ENCODE results near the gene PRKCQ. TPM values are rescaled to one million over a fixed set of nuclear protein-coding genes. Genes with fewer than 3 reads are reported as not detected.

PRKCQ gene
- total RNA-seq, 1 donor from 2014 or later = 3.5 TPM

DNA sequence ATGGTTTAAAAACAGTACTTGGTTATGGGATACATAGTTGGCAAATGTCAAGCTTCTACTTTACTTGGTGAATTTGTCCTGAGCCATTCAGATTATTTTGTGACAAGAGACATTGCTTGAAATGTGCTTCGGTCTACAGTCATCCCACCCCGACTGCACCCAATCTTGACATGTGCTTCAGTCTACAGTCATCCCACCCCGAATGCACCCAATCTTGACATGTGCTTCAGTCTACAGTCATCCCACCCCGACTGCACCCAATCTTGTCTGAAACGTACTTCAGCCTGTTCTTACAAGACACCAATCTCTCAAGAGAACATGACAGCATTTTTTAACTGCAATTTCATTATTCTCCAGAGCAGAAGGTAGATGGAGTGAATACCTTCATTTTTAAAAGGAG is 47.8 kb downstream of the PRKCQ start:
- no peaks in the 10 kb centered on the region for H3K9me3 ChIP-seq (ENCODE audit: low read depth)

DNA sequence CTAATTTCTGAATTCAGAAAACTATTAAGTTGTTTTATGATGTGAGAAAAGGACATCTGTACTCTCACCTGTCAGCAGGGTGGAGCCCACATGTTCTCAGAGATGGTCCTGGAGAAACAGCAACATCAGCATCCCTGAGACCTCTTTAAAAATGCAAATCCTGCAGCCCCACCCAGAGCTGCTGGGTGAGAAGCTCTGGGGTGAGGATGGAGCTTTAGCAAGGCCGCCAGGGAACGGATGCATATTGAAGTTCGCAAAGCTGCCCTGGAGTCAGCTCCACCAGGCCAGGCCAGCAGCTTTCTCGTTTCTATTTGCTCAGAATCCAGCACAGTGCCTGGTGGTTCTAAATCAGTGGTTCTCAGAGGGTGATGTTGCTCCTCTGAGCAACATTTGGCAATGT is 49.1 kb downstream of the PRKCQ start:
- peaks cover 5% of the 10 kb centered on the region for H3K4me1 ChIP-seq
- no peak overlapping the region for H3K27ac Mint-ChIP-seq
- TF ChIP-seq EZH2 (IDR thresholded peaks at IDR 0.05) (no peak), EZH2phosphoT487 (IDR thresholded peaks at IDR 0.05) (no peak)
- TF ChIP-seq, protein P1, sequence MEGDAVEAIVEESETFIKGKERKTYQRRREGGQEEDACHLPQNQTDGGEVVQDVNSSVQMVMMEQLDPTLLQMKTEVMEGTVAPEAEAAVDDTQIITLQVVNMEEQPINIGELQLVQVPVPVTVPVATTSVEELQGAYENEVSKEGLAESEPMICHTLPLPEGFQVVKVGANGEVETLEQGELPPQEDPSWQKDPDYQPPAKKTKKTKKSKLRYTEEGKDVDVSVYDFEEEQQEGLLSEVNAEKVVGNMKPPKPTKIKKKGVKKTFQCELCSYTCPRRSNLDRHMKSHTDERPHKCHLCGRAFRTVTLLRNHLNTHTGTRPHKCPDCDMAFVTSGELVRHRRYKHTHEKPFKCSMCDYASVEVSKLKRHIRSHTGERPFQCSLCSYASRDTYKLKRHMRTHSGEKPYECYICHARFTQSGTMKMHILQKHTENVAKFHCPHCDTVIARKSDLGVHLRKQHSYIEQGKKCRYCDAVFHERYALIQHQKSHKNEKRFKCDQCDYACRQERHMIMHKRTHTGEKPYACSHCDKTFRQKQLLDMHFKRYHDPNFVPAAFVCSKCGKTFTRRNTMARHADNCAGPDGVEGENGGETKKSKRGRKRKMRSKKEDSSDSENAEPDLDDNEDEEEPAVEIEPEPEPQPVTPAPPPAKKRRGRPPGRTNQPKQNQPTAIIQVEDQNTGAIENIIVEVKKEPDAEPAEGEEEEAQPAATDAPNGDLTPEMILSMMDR (IDR thresholded peaks at IDR 0.05) = no peak
- H3K36me3 Mint-ChIP-seq = no peaks in the 10 kb centered on the region
- no peak overlapping the region for H3K4me3 Mint-ChIP-seq
- no peak overlapping the region for H2AFZ ChIP-seq (replicated peaks)
- H3K4me3 ChIP-seq = no peak overlapping the region
- no peaks in the 10 kb centered on the region for H3K9me3 Mint-ChIP-seq
- no peaks in the 10 kb centered on the region for H3K4me1 Mint-ChIP-seq
- no peak overlapping the region for H3K27ac ChIP-seq
- H3K4me2 ChIP-seq = no peak overlapping the region
- H3K9me3 ChIP-seq (ENCODE audit: low read depth) = no peaks in the 10 kb centered on the region
- H3K9ac ChIP-seq = no peak overlapping the region
- no peaks in the 10 kb centered on the region for H3K36me3 ChIP-seq
- H3F3A ChIP-seq (ENCODE audit: low read depth) = no peaks in the 10 kb centered on the region
- no peaks in the 10 kb centered on the region for H3K27me3 ChIP-seq
- H3K79me2 ChIP-seq (ENCODE audit: low read depth) = no peaks in the 10 kb centered on the region
- no peak for DNase-seq (ENCODE audit: low spot score)
- H4K20me1 ChIP-seq (ENCODE audit: low read depth) = no peaks in the 10 kb centered on the region
- H3K27me3 Mint-ChIP-seq (ENCODE audit: insufficient read depth, low read depth) = peaks cover 2% of the 10 kb centered on the region

More for the DNA sequence above, 47.8 kb downstream of the PRKCQ start:
- Histone ChIP-seq H3F3A (ENCODE audit: low read depth) (no peaks in the 10 kb centered on the region), H3K4me3 (no peak overlapping the region), H3K4me2 (no peak overlapping the region), H3K27ac (no peak overlapping the region), H4K20me1 (ENCODE audit: low read depth) (no peaks in the 10 kb centered on the region), H2AFZ (replicated peaks) (no peak overlapping the region), H3K79me2 (ENCODE audit: low read depth) (no peaks in the 10 kb centered on the region), H3K4me1 (peaks cover 5% of the 10 kb centered on the region), H3K27me3 (no peaks in the 10 kb centered on the region), H3K9ac (no peak overlapping the region), H3K36me3 (no peaks in the 10 kb centered on the region)
- no peak for DNase-seq (ENCODE audit: low spot score)
- Mint-ChIP-seq H3K9me3 (no peaks in the 10 kb centered on the region), H3K27me3 (ENCODE audit: insufficient read depth, low read depth) (peaks cover 2% of the 10 kb centered on the region), H3K4me1 (no peaks in the 10 kb centered on the region), H3K36me3 (no peaks in the 10 kb centered on the region), H3K27ac (no peak overlapping the region), H3K4me3 (no peak overlapping the region)
- TF ChIP-seq EZH2phosphoT487 (IDR thresholded peaks at IDR 0.05) = no peak
- TF ChIP-seq, protein P1 (IDR thresholded peaks at IDR 0.05) = no peak
- TF ChIP-seq EZH2 (IDR thresholded peaks at IDR 0.05) = no peak

DNA sequence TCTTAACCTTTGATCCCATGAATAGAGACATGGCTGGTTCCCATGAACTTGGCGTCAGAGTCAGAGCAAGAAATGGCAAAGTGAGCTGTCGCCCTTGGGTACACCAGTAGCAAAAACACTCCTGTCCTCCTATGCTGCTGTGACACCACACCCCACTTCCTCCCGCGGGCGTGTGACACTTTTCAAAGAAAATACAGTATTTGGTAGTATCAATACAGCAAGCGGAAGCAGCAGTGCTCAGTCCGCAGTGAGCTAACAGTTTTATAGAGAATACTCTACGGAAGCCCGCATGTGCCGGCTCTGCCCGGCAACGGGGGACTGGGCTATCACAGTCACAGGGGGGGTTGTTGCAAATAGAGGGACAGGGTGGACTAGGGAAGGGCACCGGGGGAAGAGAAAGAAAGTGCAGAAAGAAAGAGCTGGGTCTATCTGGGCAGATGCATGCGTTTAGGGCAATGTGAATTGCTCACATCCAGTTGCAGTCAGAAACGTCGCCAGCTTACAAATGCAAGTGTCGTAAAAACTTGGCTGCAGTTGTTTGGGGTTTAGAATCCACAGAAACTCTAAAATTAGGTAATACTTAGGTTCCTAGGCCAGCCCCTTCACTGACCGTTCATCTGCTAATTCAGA is 49.8 kb downstream of the PRKCQ start:
- H3K9me3 ChIP-seq (ENCODE audit: low read depth) = no peaks in the 10 kb centered on the region
- H3K79me2 ChIP-seq (ENCODE audit: low read depth) = no peaks in the 10 kb centered on the region
- H3K4me2 ChIP-seq = no peak overlapping the region
- H3K36me3 ChIP-seq = no peaks in the 10 kb centered on the region
- no peak overlapping the region for H3K27ac Mint-ChIP-seq
- no peaks in the 10 kb centered on the region for H4K20me1 ChIP-seq (ENCODE audit: low read depth)
- H3F3A ChIP-seq (ENCODE audit: low read depth) = no peaks in the 10 kb centered on the region
- H3K4me1 ChIP-seq = peaks cover 5% of the 10 kb centered on the region
- H3K9ac ChIP-seq = no peak overlapping the region
- TF ChIP-seq EZH2 (IDR thresholded peaks at IDR 0.05) (no peak), EZH2phosphoT487 (IDR thresholded peaks at IDR 0.05) (no peak)
- TF ChIP-seq, protein P1 (IDR thresholded peaks at IDR 0.05) = no peak
- H3K27me3 ChIP-seq = no peaks in the 10 kb centered on the region
- H2AFZ ChIP-seq (replicated peaks) = no peak overlapping the region
- no peak overlapping the region for H3K4me3 Mint-ChIP-seq
- H3K27ac ChIP-seq = no peak overlapping the region
- no peak for DNase-seq (ENCODE audit: low spot score)
- no peak overlapping the region for H3K4me3 ChIP-seq
- peaks cover 2% of the 10 kb centered on the region for H3K27me3 Mint-ChIP-seq (ENCODE audit: insufficient read depth, low read depth)
- H3K4me1 Mint-ChIP-seq = no peaks in the 10 kb centered on the region
- H3K36me3 Mint-ChIP-seq = no peaks in the 10 kb centered on the region
- H3K9me3 Mint-ChIP-seq = no peaks in the 10 kb centered on the region

Data from neural progenitor cell (in vitro differentiated cells).